Stomach (tissue), 9 donors: ENCODE results near the gene GALNT13. TPM values are rescaled to one million over a fixed set of nuclear protein-coding genes. Genes with fewer than 3 reads are reported as not detected.
"Not testable (repeated sequence)": the region's sequence is repeated elsewhere in the genome, so short reads cannot be mapped to it uniquely, and the experiment has no call there.

Experiments
- DNase-seq, 2 donors: peaks; one replicate each; pipeline versions ENCODE4 v3.0.0 to v3.0.0-alpha.2; 2013 to 2019
- H3K27ac ChIP-seq, 5 donors: fragments of 200-600 bp in 4 of 5; sonication (generic) in 4 of 5; one replicate each; pipeline ENCODE4 v1.5.1; 2013 to 2019; ENCODE audit warnings: mild to moderate bottlenecking in 1 of 5, moderate library complexity in 1 of 5
- H3K27me3 ChIP-seq, 3 donors: fragments of 200-600 bp; sonication (generic); one replicate each; pipeline ENCODE4 v1.5.1; 2017 to 2019; ENCODE audit warnings: mixed run types in 1 of 3
- H3K36me3 ChIP-seq, 4 donors: fragments of 200-600 bp; sonication (generic); 1 replicate in 3 of 4; 2 replicates in 1 of 4; pipeline ENCODE4 v1.5.1; 2016 to 2019
- H3K4me1 ChIP-seq, 4 donors: fragments of 200-600 bp; sonication (generic); one replicate each; pipeline ENCODE4 v1.5.1; 2016 to 2019
- H3K4me3 ChIP-seq, 4 donors: fragments of 200-600 bp; sonication (generic) in 3 of 4; one replicate each; pipeline ENCODE4 v1.5.1; 2016 to 2019; ENCODE audit warnings: mild to moderate bottlenecking in 1 of 4
- H3K9me3 ChIP-seq, 4 donors: fragments of 200-600 bp; sonication (generic); one replicate each; pipeline ENCODE4 v1.5.1; 2016 to 2019
- CTCF ChIP-seq, 7 experiments: fragments of 450-650 bp in 4 of 7; fragments of 200-600 bp in 3 of 7; sonication (generic) in 3 of 7; IDR thresholded peaks; one replicate each; pipeline ENCODE4 v1.5.1; 2016 to 2019; ENCODE audit warnings: antibody characterized with exemption in 7 of 7, control low read depth in 2 of 7, mild to moderate bottlenecking in 1 of 7
- EP300 ChIP-seq: sonication (generic); formaldehyde crosslinking; IDR thresholded peaks from one replicate; pipeline ENCODE4 v1.6.1; 2017; ENCODE audit warnings: antibody characterized with exemption
- POLR2A ChIP-seq, 4 donors: fragments of 450-650 bp; IDR thresholded peaks; one replicate each; pipeline ENCODE4 v1.6.1; 2016; ENCODE audit warnings: antibody characterized with exemption in 4 of 4, control low read depth in 2 of 4, mild to moderate bottlenecking in 1 of 4, moderate library complexity in 1 of 4
- POLR2AphosphoS5 ChIP-seq, 3 donors: sonication (generic); formaldehyde crosslinking; IDR thresholded peaks; one replicate each; pipeline ENCODE4 v1.6.1; 2016; ENCODE audit warnings: antibody characterized with exemption in 3 of 3
- WGBS, 5 donors: extraction: QIAGEN DNeasy Blood & Tissue Kit in 3 of 5; methylation state at CpG; one replicate each; pipeline versions ENCODE4 v1.1.5 to v1.1.7; 2013 to 2018; 5-methylcytosine and 5-hydroxymethylcytosine counted together
- intact Hi-C: fragments of 100-400 bp; cut with DNase I; formaldehyde crosslinking; loops from one replicate; pipeline ENCODE4 v1.15.1; 2023; ENCODE audit warnings: low total_unique reads
- polyA plus RNA-seq, 3 donors: library from polyadenylated mRNA; stranded (reverse); fragments of 200-250 nt; gene quantifications; one replicate each; pipeline ENCODE4 v1.2.3, GENCODE V29; 2013
- total RNA-seq, 5 donors: library from RNA; depleted of rRNA; stranded (reverse); fragments of >200 nt; gene quantifications; one replicate each; pipeline versions ENCODE4 v1.1.0 to v1.2.3, GENCODE V29; 2014 to 2016
- donor health status: healthy with polysubstance abuse.
- donor health status: Bipolar disorder and iron deficiency.
- donor health status: healthy.

Gene GALNT13
- total and polyA plus RNA-seq, 8 donors = 0.15 to 6.2 (median 0.72) TPM; not detected in 3

- Histone ChIP-seq H3K27me3 (no peaks in the 10 kb centered on the region), H3K36me3 (no peaks in the 10 kb centered on the region), H3K9me3 (no peaks in the 10 kb centered on the region), H3K4me1 (no peaks in the 10 kb centered on the region), H3K4me3 (no peak overlapping the region), H3K27ac (no peak overlapping the region)
- intact Hi-C loops = no loop called here
- no peak for DNase-seq
- TF ChIP-seq EP300 (no peak), POLR2AphosphoS5 (IDR thresholded peaks at IDR 0.05) (no peak)
- WGBS, 5 donors = 55 to 76% (median 63%) methylated on average over 2 of the region's 2 CpGs
These were observed 585.6 kb downstream of the GALNT13 start for GRCh38 chr2:154457286-154457685.

DNA sequence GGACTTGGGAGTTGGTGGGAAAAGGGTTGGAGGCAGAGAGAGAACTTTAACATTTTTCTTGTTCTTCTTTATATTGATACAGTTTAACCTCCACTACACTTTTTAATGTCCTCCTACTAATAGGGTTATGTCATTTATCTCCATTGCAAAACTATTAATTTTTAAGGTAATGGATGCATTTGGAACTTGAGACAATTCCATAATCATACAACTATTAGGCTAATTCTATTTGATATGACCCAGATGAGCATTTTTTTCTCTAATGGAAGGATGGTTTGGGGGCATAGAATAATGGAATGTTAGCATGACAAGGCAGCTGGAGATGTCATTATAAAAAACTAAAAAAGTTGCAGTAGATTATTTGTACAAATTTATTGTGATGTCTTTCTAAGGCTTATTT, 587.6 kb downstream of the GALNT13 start:
- Histone ChIP-seq H3K27me3 (no peaks in the 10 kb centered on the region), H3K36me3 (no peaks in the 10 kb centered on the region), H3K4me3 (no peak overlapping the region), H3K4me1 (no peaks in the 10 kb centered on the region), H3K27ac (no peak overlapping the region), H3K9me3 (no peaks in the 10 kb centered on the region)
- TF ChIP-seq EP300 = no peak
- no peak for TF ChIP-seq CTCF (IDR thresholded peaks at IDR 0.05)
- no peak for TF ChIP-seq POLR2A (IDR thresholded peaks at IDR 0.05)
- no peak for TF ChIP-seq POLR2AphosphoS5 (IDR thresholded peaks at IDR 0.05)
- intact Hi-C loops = no loop called here
- DNase-seq = no peak

DNA sequence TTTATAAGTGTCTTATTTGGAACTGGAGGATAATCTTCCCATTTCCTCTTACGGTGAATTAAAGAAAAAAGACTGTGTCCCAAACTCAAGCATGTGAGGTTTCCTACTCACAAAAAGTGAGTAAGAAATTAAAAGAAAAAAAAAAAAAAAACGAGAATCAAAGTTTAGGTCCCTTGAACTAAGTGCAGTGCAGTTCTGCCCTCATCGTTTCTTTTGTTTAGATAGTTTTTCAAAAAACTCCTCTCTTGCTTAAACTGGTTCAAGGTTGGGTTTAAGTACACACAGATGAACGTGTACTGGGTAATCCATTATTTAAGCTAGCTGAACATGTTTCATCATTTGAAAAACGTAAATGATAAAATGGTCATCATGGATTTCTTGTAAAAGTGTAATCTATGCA, 590.9 kb downstream of the GALNT13 start:
- no peaks in the 10 kb centered on the region for H3K36me3 ChIP-seq
- no peaks in the 10 kb centered on the region for H3K27me3 ChIP-seq
- H3K4me1 ChIP-seq = no peaks in the 10 kb centered on the region
- no peak overlapping the region for H3K4me3 ChIP-seq
- no peak overlapping the region for H3K27ac ChIP-seq
- DNase-seq = no peak
- WGBS, 5 donors = 67 to 71% (median 67%) methylated on average over 5 of the region's 5 CpGs
- intact Hi-C loops = no loop called here
- H3K9me3 ChIP-seq = no peaks in the 10 kb centered on the region
- TF ChIP-seq POLR2A (IDR thresholded peaks at IDR 0.05) (no peak), CTCF (IDR thresholded peaks at IDR 0.05) (no peak), POLR2AphosphoS5 (IDR thresholded peaks at IDR 0.05) (no peak), EP300 (no peak)

GRCh38 chr2:154466226-154466625, 594.5 kb downstream of the GALNT13 start:
- 81 to 96% (median 92%) methylated on average over 4 of the region's 4 CpGs for WGBS, 5 donors
- TF ChIP-seq POLR2AphosphoS5 (IDR thresholded peaks at IDR 0.05) (no peak), CTCF (IDR thresholded peaks at IDR 0.05) (no peak), POLR2A (IDR thresholded peaks at IDR 0.05) (no peak), EP300 (no peak)
- H3K27ac ChIP-seq = no peak overlapping the region
- no peak overlapping the region for H3K4me3 ChIP-seq
- no peaks in the 10 kb centered on the region for H3K4me1 ChIP-seq
- intact Hi-C loops = no loop called here
- no peaks in the 10 kb centered on the region for H3K36me3 ChIP-seq
- H3K27me3 ChIP-seq = no peaks in the 10 kb centered on the region
- no peak for DNase-seq
- H3K9me3 ChIP-seq = no peaks in the 10 kb centered on the region

DNA sequence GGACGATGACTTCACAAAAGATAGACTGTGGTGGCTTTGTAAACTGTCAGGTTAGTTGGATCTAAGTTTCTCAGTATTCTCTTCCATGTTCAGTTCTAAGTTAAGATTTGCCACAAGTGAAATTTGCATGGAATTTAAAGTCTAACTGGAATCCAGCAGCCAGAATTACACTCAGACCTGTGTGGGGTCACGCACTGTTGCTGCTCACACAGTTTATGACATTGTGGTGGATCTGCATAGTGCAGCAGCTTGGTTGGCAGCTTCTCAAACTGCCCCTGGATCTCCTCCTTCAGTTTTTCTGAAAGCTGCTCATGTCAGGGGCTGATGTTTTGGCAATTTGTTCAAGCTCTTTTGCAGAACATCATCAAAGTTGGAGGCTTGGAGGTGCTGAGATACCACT, 598.7 kb downstream of the GALNT13 start:
- no peak for DNase-seq
- H3K9me3 ChIP-seq = no peaks in the 10 kb centered on the region
- no peak for TF ChIP-seq POLR2A (IDR thresholded peaks at IDR 0.05)
- TF ChIP-seq CTCF (IDR thresholded peaks at IDR 0.05) = no peak
- TF ChIP-seq POLR2AphosphoS5 (IDR thresholded peaks at IDR 0.05) = no peak
- no peak for TF ChIP-seq EP300
- H3K4me1 ChIP-seq = no peaks in the 10 kb centered on the region
- intact Hi-C loops = no loop called here
- WGBS, 5 donors = 81 to 91% (median 86%) methylated on average over 2 of the region's 2 CpGs
- H3K4me3 ChIP-seq = no peak overlapping the region
- H3K27me3 ChIP-seq = no peaks in the 10 kb centered on the region
- H3K36me3 ChIP-seq = no peaks in the 10 kb centered on the region
- no peak overlapping the region for H3K27ac ChIP-seq

DNA sequence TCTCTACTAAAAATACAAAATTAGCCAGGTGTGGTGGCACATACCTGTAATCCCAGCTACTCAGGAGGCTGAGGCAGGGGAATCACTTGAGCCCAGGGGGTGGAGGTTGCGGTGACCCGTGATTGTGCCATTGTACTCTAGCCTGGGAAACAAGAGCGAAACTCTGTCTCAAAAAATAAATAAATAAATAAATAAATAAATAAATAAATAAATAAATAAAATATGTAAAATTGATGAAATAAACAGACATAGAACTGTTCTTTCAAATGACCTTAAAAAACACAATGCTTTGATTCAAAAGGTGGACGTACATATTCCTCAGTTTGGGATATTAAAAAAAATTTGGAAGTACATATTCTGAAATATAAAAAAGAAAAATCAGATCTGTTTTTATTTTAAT, 599.8 kb downstream of the GALNT13 start:
- H3K27me3 ChIP-seq, H3K9me3 ChIP-seq, intact Hi-C loops, H3K4me1 ChIP-seq, DNase-seq, H3K36me3 ChIP-seq, H3K27ac ChIP-seq, H3K4me3 ChIP-seq: not testable (repeated sequence)
- 89 to 99% (median 95%) methylated on average over 4 of the region's 4 CpGs for WGBS, 5 donors
